ENCODE measurements around the gene PMAIP1.

GRCh38 chr18:59899298-59900221 is at the start of gene PMAIP1:
- TF ChIP-seq ATF6 (CRISPR knock-in tag; IDR thresholded peaks at IDR 0.05), result no peak; the same call in 1 of the 2 replicates
- TF ChIP-seq MXI1 (IDR thresholded peaks at IDR 0.05; ENCODE audit: low read depth, low read length), result no peak
- TF ChIP-seq CTCF (IDR thresholded peaks at IDR 0.05 in 2 of 3, conservative IDR thresholded peaks at IDR 0.05 in 1 of 3; ENCODE audit: insufficient read depth in 2 of 3, low read depth in 1 of 3, low read length in 3 of 3), result no peak
